IMR-90 (cell line): ENCODE data around the gene MIEF1. TPM values are rescaled to one million over a fixed set of nuclear protein-coding genes. Genes with fewer than 3 reads are reported as not detected.

Source experiments
- ATAC-seq: fragments of 200-7000 bp; cut with Tn5 transposase; 2 replicates; pipeline ENCODE4 v1.9.1; 2020; ENCODE audit warnings: low read depth, mild to moderate bottlenecking, moderate library complexity
- BruUV-seq: library from RNA; stranded (reverse); fragments of 400-500 nt; replicated peaks from 2 replicates; lab custom pipeline; 2021; lab: Mats Ljungman, UMichigan
- CTCF ChIA-PET: fragments of 300-600 bp; formaldehyde crosslinking; extraction: SDS; loops from one replicate; lab custom pipeline; 2021; ENCODE audit warnings: antibody characterized with exemption; lab: Yijun Ruan, JAX
- POLR2A ChIA-PET: fragments of 300-600 bp; sonication (Branson Sonifier 250); formaldehyde crosslinking; loops from one replicate; lab custom pipeline; 2022; ENCODE audit warnings: antibody characterized with exemption; ENCODE audit not compliant: unreplicated experiment; lab: Charles Lee
- DNase-seq: peaks from one replicate; pipeline ENCODE4 v3.0.0; 2013
- H2AFZ ChIP-seq: replicated peaks from 2 replicates; pipeline ENCODE3; 2013; ENCODE audit warnings: low read length, mild to moderate bottlenecking; ENCODE audit not compliant: poor library complexity
- H2AK5ac ChIP-seq: 2 replicates; pipeline ENCODE4 v1.6.1; 2013; ENCODE audit warnings: low read depth, low read length, inconsistent platforms
- H2AK9ac ChIP-seq: replicated peaks from 2 replicates; pipeline ENCODE3; 2013; ENCODE audit warnings: mild to moderate bottlenecking, low read depth, low read length, moderate library complexity; ENCODE audit not compliant: poor library complexity
- H2BK120ac ChIP-seq: 2 replicates; pipeline ENCODE4 v1.6.1; 2013; ENCODE audit warnings: low read depth, low read length, inconsistent platforms
- H2BK15ac ChIP-seq: 3 replicates; pipeline ENCODE4 v1.6.1; 2013; ENCODE audit warnings: low read depth, low read length, inconsistent platforms
- H2BK20ac ChIP-seq: 2 replicates; pipeline ENCODE4 v1.6.1; 2013; ENCODE audit warnings: low read depth, mild to moderate bottlenecking, inconsistent platforms, low read length, moderate library complexity
- H2BK5ac ChIP-seq: 2 replicates; pipeline ENCODE4 v1.6.1; 2013; ENCODE audit warnings: mild to moderate bottlenecking, low read depth, low read length, inconsistent platforms; ENCODE audit not compliant: poor library complexity, severe bottlenecking
- H3K14ac ChIP-seq: replicated peaks from 2 replicates; pipeline ENCODE4 v1.6.1; 2013; ENCODE audit warnings: low read depth, low read length, inconsistent platforms
- H3K18ac ChIP-seq: 2 replicates; pipeline ENCODE4 v1.6.1; 2013; ENCODE audit warnings: low read depth, low read length, control low read depth
- H3K23ac ChIP-seq: 2 replicates; pipeline ENCODE4 v1.6.1; 2013; ENCODE audit warnings: low read depth, low read length, inconsistent platforms
- H3K27ac ChIP-seq: 2 replicates; pipeline ENCODE4 v1.5.1; 2013; ENCODE audit warnings: mild to moderate bottlenecking, control low read depth, low read length; ENCODE audit not compliant: insufficient read depth
- H3K27me3 ChIP-seq: 2 replicates; pipeline ENCODE4 v1.6.1; 2013; ENCODE audit warnings: low read length; ENCODE audit not compliant: control insufficient read depth, insufficient read depth
- H3K36me3 ChIP-seq: 2 replicates; pipeline ENCODE4 v1.6.1; 2013; ENCODE audit warnings: low read length, mixed read lengths; ENCODE audit not compliant: control insufficient read depth, insufficient read depth
- H3K4ac ChIP-seq: 2 replicates; pipeline ENCODE4 v1.6.1; 2013; ENCODE audit warnings: low read depth, low read length, inconsistent platforms
- H3K4me1 ChIP-seq: 2 replicates; pipeline ENCODE4 v1.6.1; 2013; ENCODE audit warnings: low read length, mixed read lengths; ENCODE audit not compliant: control insufficient read depth, insufficient read depth
- H3K4me2 ChIP-seq: 2 replicates; pipeline ENCODE4 v1.6.1; 2013; ENCODE audit warnings: low read depth, mild to moderate bottlenecking, control low read depth, low read length, moderate library complexity
- H3K4me3 ChIP-seq: 2 replicates; pipeline ENCODE4 v1.5.1; 2013; ENCODE audit warnings: low read depth, mild to moderate bottlenecking, control low read depth, low read length, moderate library complexity; ENCODE audit not compliant: insufficient read depth
- H3K56ac ChIP-seq: 2 replicates; pipeline ENCODE4 v1.6.1; 2013; ENCODE audit warnings: low read length, inconsistent platforms; ENCODE audit not compliant: insufficient read depth; ENCODE audit errors: extremely low read depth
- H3K79me1 ChIP-seq, 2 experiments: 2 replicates each; pipeline ENCODE4 v1.6.1; 2013; ENCODE audit warnings: low read length in 2 of 2, inconsistent platforms in 1 of 2, low read depth in 1 of 2
- H3K9ac ChIP-seq: 2 replicates; pipeline ENCODE4 v1.6.1; 2013; ENCODE audit warnings: low read depth, low read length, control low read depth
- H3K9me1 ChIP-seq: 2 replicates; pipeline ENCODE4 v1.6.1; 2013; ENCODE audit warnings: low read length, inconsistent platforms; ENCODE audit not compliant: insufficient read depth
- H3K9me3 ChIP-seq: 2 replicates; pipeline ENCODE4 v1.6.1; 2013; ENCODE audit warnings: low read length; ENCODE audit not compliant: control insufficient read depth, insufficient read depth
- H4K20me1 ChIP-seq: 2 replicates; pipeline ENCODE4 v1.6.1; 2013; ENCODE audit warnings: low read length, inconsistent platforms; ENCODE audit not compliant: insufficient read depth
- H4K5ac ChIP-seq: 2 replicates; pipeline ENCODE4 v1.6.1; 2013; ENCODE audit warnings: mild to moderate bottlenecking, low read depth, low read length, control low read depth
- H4K8ac ChIP-seq, 2 experiments: 2 replicates each; pipeline ENCODE4 v1.6.1; 2013; ENCODE audit warnings: low read depth in 2 of 2, low read length in 2 of 2, control low read depth in 1 of 2, inconsistent platforms in 1 of 2
- H4K91ac ChIP-seq: 2 replicates; pipeline ENCODE4 v1.6.1; 2013; ENCODE audit warnings: low read depth, low read length, inconsistent platforms; ENCODE audit not compliant: insufficient read depth
- BHLHE40 ChIP-seq: fragments of 150-350 bp; IDR thresholded peaks from 2 replicates; pipeline ENCODE4 v1.6.1; 2016; ENCODE audit warnings: mild to moderate bottlenecking, low read depth, low read length
- CEBPB ChIP-seq: IDR thresholded peaks from 2 replicates; pipeline ENCODE4 v1.6.1; 2012; ENCODE audit warnings: low read depth, low read length, improper control_type of control experiment
- CHD1 ChIP-seq: IDR thresholded peaks from 2 replicates; pipeline ENCODE4 v1.6.1; 2012; ENCODE audit warnings: low read depth, low read length, improper control_type of control experiment
- CTCF ChIP-seq: conservative IDR thresholded peaks from 2 replicates; pipeline ENCODE4 v1.5.1; 2012; ENCODE audit warnings: mild to moderate bottlenecking, low read depth, low read length, improper control_type of control experiment
- ELK1 ChIP-seq: fragments of 150-350 bp; IDR thresholded peaks from 2 replicates; pipeline ENCODE4 v1.6.1; 2016; ENCODE audit warnings: low read depth, mild to moderate bottlenecking, low read length, moderate library complexity, borderline replicate concordance
- FOS ChIP-seq: fragments of 150-350 bp; IDR thresholded peaks from 2 replicates; pipeline ENCODE4 v1.6.1; 2016; ENCODE audit warnings: low read depth, low read length
- MAFK ChIP-seq: IDR thresholded peaks from 2 replicates; pipeline ENCODE4 v1.6.1; 2012; ENCODE audit warnings: low read depth, low read length, improper control_type of control experiment
- MAZ ChIP-seq: IDR thresholded peaks from 2 replicates; pipeline ENCODE4 v1.6.1; 2012; ENCODE audit warnings: low read depth, mild to moderate bottlenecking, low read length, improper control_type of control experiment, moderate library complexity, borderline replicate concordance
- NFE2L2 ChIP-seq: fragments of 150-350 bp; IDR thresholded peaks from 2 replicates; pipeline ENCODE4 v1.6.1; 2016; ENCODE audit warnings: low read depth, mild to moderate bottlenecking, low read length
- POLR2A ChIP-seq: IDR thresholded peaks from 2 replicates; pipeline ENCODE4 v1.6.1; 2012; ENCODE audit warnings: mild to moderate bottlenecking, low read depth, low read length
- RAD21 ChIP-seq: IDR thresholded peaks from 2 replicates; pipeline ENCODE4 v1.6.1; 2012; ENCODE audit warnings: low read length, improper control_type of control experiment
- RCOR1 ChIP-seq: IDR thresholded peaks from 2 replicates; pipeline ENCODE4 v1.6.1; 2012; ENCODE audit warnings: mild to moderate bottlenecking, low read length, improper control_type of control experiment; ENCODE audit not compliant: insufficient replicate concordance
- RFX5 ChIP-seq: IDR thresholded peaks from 2 replicates; pipeline ENCODE4 v1.8.0; 2012; ENCODE audit warnings: low read depth, mild to moderate bottlenecking, low read length, moderate library complexity
- SMC3 ChIP-seq: fragments of 150-350 bp; IDR thresholded peaks from 2 replicates; pipeline ENCODE4 v1.6.1; 2016; ENCODE audit warnings: low read depth, mild to moderate bottlenecking, antibody characterized with exemption, low read length, moderate library complexity
- USF2 ChIP-seq: fragments of 150-350 bp; IDR thresholded peaks from 2 replicates; pipeline ENCODE4 v1.6.1; 2017; ENCODE audit warnings: mild to moderate bottlenecking, antibody characterized with exemption, low read length, low read depth
- WGBS, 2 experiments: methylation state at CpG; one replicate each; pipeline versions ENCODE4 v1.1.5 to v1.1.7; 2013; ENCODE audit warnings: missing lambda C conversion rate in 2 of 2; ENCODE audit not compliant: insufficient read length in 1 of 2; ENCODE audit errors: extremely low coverage in 2 of 2; 5-methylcytosine and 5-hydroxymethylcytosine counted together
- dilution Hi-C: fragments of 300-500 bp; cut with HindIII; formaldehyde crosslinking; loops from one replicate; pipeline ENCODE4 v1.14.3; 2018; ENCODE audit warnings: low sequenced_read_pairs; ENCODE audit not compliant: unreplicated experiment
- in situ Hi-C: fragments of 300-500 bp; cut with MboI; formaldehyde crosslinking; loops from 3 replicates; pipeline ENCODE4 v1.14.3; 2019; ENCODE audit warnings: low sequenced_read_pairs, inconsistent platforms, mixed read lengths
- intact Hi-C: fragments of 100-400 bp; cut with micrococcal nuclease; formaldehyde crosslinking; loops from 2 replicates; pipeline ENCODE4 v1.10.0; 2022
- polyA plus RNA-seq, 3 experiments: library from polyadenylated mRNA; depleted of rRNA; stranded (reverse); fragments of >200 nt; gene quantifications; 2 replicates each; pipeline ENCODE4 v1.2.3, GENCODE V29; 2012; ENCODE audit warnings: low replicate concordance in 1 of 3
- total RNA-seq: library from RNA; depleted of rRNA; stranded (reverse); fragments of >200 nt; gene quantifications from 2 replicates; pipeline ENCODE4 v1.2.3, GENCODE V29; 2012

The MIEF1 gene
- total and polyA plus RNA-seq, 2 of the 4 experiments (the other 2 are of a cell fraction), result 9.7 to 16.9 TPM

GRCh38 chr22:39528080-39528661 lies 26.1 kb downstream of the MIEF1 start:
- Histone ChIP-seq H4K8ac (no peak overlapping the region), H3K18ac (no peak overlapping the region), H4K20me1 (peaks cover 76% of the 10 kb centered on the region), H4K5ac (no peak overlapping the region), H4K91ac (no peak overlapping the region), H3K79me1 (peaks cover 23 to 81% of the 10 kb centered on the region in 2 experiments), H2BK15ac (no peak overlapping the region), H3K4me2 (no peak overlapping the region), H3K4me1 (peaks cover 4% of the 10 kb centered on the region; the same call in 1 of the 2 replicates), H3K56ac (no peak overlapping the region), H2AK5ac (no peak overlapping the region), H2BK20ac (no peak overlapping the region), H2BK120ac (no peak overlapping the region), H3K9me3 (no peaks in the 10 kb centered on the region), H3K27me3 (no peaks in the 10 kb centered on the region), H3K9me1 (peaks cover 5% of the 10 kb centered on the region; the same call in 1 of the 2 replicates), H3K36me3 (peaks cover 23% of the 10 kb centered on the region), H2AFZ (no peak overlapping the region), H3K27ac (no peak overlapping the region), H3K4me3 (no peak overlapping the region), H3K9ac (no peak overlapping the region), H2AK9ac (no peak overlapping the region), H3K4ac (no peak overlapping the region), H3K14ac (no peak overlapping the region), H3K23ac (no peak overlapping the region), H2BK5ac (no peak overlapping the region)
- no peak for DNase-seq
- no TSS peak for BruUV-seq
- 80% methylated on average over 3 of the region's 12 CpGs; no CpG with 5 or more reads in 1 of the 2 experiments for WGBS, 2 experiments
- ATAC-seq, result no peak
- intact Hi-C loops, result loop anchor here (10.0 kb wide), 1 partner anchor 123 kb away; no protein-coding TSS in a partner anchor
- in situ Hi-C loops, result loop anchor here (10.0 kb wide), 1 partner anchor 213 kb away; the partner anchor contains the start of gene RPL3
- ChIA-PET CTCF (interaction anchor here (0.8 kb wide), 1 partner anchor 185 kb away, joined by 3 read pairs; no protein-coding TSS in a partner anchor), POLR2A (interaction anchor here (0.7 to 1.4 kb wide), 4 partner anchors 8 to 212 kb away, joined by 3 to 5 read pairs (median 4); partner anchors contain the start of gene ATF4)
- dilution Hi-C loops, result no loop called here
- TF ChIP-seq USF2 (no peak), BHLHE40 (no peak), NFE2L2 (no peak), FOS (no peak), MAZ (no peak), SMC3 (no peak), POLR2A (no peak), CEBPB (no peak), RAD21 (no peak), RFX5 (no peak), CHD1 (no peak), MAFK (no peak), CTCF (no peak), RCOR1 (no peak), ELK1 (no peak)
